Mammary epithelial cell (primary cell): ENCODE measurements around the gene BMP3.

Experiments
- EZH2 ChIP-seq: IDR thresholded peaks from 2 replicates; pipeline ENCODE4 v1.6.1; 2012; ENCODE audit warnings: low read length, inconsistent platforms, borderline replicate concordance
- TF ChIP-seq, protein P1 (sequence below), 2 donors: IDR thresholded peaks in 1 of 2; conservative IDR thresholded peaks in 1 of 2; 2 replicates each; pipeline ENCODE4 v1.5.1; 2011 to 2012; ENCODE audit warnings: inconsistent platforms in 2 of 2, low read length in 2 of 2, mild to moderate bottlenecking in 2 of 2, control low read depth in 1 of 2, low read depth in 1 of 2; ENCODE audit not compliant: insufficient read depth in 1 of 2; ENCODE audit errors: extremely low read depth in 1 of 2

- TF ChIP-seq EZH2, result no peak
- TF ChIP-seq, protein P1, sequence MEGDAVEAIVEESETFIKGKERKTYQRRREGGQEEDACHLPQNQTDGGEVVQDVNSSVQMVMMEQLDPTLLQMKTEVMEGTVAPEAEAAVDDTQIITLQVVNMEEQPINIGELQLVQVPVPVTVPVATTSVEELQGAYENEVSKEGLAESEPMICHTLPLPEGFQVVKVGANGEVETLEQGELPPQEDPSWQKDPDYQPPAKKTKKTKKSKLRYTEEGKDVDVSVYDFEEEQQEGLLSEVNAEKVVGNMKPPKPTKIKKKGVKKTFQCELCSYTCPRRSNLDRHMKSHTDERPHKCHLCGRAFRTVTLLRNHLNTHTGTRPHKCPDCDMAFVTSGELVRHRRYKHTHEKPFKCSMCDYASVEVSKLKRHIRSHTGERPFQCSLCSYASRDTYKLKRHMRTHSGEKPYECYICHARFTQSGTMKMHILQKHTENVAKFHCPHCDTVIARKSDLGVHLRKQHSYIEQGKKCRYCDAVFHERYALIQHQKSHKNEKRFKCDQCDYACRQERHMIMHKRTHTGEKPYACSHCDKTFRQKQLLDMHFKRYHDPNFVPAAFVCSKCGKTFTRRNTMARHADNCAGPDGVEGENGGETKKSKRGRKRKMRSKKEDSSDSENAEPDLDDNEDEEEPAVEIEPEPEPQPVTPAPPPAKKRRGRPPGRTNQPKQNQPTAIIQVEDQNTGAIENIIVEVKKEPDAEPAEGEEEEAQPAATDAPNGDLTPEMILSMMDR (conservative IDR thresholded peaks at IDR 0.05 in 1 of 2, IDR thresholded peaks at IDR 0.05 in 1 of 2; ENCODE audit: extremely low read depth in 1 of 2, insufficient read depth in 1 of 2, low read depth in 1 of 2, low read length in 2 of 2), result no peak
Measured at GRCh38 chr4:81095389-81095788, 64.9 kb downstream of the BMP3 start.
